A204.1 (cell line): ENCODE measurements around the gene KBTBD4.

Experiments
- FAIRE-seq: peaks from 2 replicates; lab custom pipeline; 2012; peaks lifted over from hg19 to GRCh38; lab: Jason Lieb, UNC

The KBTBD4 gene

DNA sequence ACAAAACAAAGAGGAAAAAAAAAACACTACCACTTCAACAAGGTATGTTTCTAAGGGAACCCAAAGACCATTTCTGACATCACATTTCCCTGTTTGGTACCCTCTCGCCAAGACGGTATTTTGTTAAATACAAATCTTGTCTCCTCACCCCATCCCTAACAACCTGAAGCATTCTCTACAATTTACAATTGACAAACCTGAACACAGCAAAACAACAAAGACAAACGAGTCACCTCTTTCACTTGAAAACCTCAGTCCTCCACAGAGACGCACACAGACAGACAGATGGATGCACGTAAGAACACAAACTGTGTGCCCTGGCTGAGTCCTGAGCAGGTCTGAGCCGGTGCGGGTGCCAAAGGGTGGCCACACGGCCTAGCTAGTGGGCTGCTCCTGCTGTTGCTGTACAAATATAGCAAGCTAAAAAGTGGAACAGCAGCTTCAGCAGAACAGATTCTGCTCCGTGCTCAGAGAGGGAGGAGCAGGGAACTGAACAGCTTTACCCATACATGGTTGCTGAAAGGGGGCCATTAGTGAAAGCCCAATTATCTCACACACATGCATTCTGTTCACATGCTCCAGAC is 54.4 kb downstream of the KBTBD4 start:
- FAIRE-seq = no peak

DNA sequence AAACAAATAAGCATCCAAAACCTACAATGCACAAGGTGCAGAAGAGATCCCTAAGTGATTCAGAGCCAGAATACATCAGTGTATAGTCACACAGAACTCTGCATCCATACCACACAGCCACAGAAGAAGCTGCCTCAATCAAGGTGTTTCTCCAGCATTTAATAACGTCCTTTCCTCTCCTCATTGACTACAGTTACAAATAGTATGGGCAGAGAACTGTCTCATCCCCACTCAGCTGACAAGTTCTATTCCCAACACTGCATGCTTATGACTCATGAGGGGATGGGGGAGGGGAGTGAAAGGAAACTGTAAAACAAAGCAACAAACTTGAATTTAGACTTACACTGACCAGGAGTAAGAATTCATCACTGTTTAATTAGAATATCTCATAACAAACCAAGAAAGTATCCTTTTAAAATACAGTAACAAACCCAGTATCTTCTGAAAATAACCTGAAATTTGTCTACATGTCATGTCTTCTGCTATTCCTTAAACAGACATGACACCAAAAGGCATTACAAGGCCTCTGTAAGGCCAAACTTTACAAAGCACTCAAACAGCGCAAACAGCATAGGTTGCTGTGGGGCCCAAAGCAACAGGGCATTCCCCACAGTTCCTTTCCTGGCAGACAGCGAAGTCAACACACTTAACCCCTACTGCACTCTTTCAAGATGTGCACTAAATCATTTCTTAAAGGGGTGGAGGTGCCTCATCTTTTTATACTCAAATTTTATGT is 55.1 kb downstream of the KBTBD4 start:
- FAIRE-seq = no peak
